ENCODE measurements around the gene IPO5. TPM values are rescaled to one million over a fixed set of nuclear protein-coding genes. Genes with fewer than 3 reads are reported as not detected.

IPO5 gene
- total RNA-seq, 4 donors from 2014 or later, result 29.8 to 101 (median 42.1) TPM

DNA sequence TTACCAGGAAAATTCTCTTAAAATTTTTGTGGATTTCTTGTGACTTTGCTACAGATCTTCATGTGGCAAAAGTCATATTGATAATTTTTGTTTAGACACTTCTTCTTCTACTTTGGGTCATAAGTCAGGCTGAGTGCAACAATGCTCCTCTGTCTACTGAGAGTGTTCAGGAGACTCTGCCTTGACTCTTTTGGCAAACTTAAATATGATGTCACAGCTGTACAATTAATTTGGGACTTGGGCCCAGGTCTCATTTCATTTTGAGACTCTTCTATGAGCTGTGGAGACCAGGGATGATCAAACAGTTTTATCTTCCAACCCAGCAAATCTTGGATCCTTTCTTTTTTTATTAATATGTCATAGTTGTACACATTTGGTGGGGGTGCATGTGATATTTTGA, 19.7 kb upstream of the IPO5 start:
- H3K36me3 ChIP-seq, result no peaks in the 10 kb centered on the region
- H3K9me3 ChIP-seq, result no peaks in the 10 kb centered on the region
- no peak overlapping the region for H3K4me3 ChIP-seq
- H3K27me3 ChIP-seq, result no peaks in the 10 kb centered on the region
- H3K27ac ChIP-seq, result no peak overlapping the region
- no peak for DNase-seq
- TF ChIP-seq POLR2A (IDR thresholded peaks at IDR 0.05), result no peak
- TF ChIP-seq, protein P1, sequence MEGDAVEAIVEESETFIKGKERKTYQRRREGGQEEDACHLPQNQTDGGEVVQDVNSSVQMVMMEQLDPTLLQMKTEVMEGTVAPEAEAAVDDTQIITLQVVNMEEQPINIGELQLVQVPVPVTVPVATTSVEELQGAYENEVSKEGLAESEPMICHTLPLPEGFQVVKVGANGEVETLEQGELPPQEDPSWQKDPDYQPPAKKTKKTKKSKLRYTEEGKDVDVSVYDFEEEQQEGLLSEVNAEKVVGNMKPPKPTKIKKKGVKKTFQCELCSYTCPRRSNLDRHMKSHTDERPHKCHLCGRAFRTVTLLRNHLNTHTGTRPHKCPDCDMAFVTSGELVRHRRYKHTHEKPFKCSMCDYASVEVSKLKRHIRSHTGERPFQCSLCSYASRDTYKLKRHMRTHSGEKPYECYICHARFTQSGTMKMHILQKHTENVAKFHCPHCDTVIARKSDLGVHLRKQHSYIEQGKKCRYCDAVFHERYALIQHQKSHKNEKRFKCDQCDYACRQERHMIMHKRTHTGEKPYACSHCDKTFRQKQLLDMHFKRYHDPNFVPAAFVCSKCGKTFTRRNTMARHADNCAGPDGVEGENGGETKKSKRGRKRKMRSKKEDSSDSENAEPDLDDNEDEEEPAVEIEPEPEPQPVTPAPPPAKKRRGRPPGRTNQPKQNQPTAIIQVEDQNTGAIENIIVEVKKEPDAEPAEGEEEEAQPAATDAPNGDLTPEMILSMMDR (IDR thresholded peaks at IDR 0.05), result no peak
- no peaks in the 10 kb centered on the region for H3K4me1 ChIP-seq

DNA sequence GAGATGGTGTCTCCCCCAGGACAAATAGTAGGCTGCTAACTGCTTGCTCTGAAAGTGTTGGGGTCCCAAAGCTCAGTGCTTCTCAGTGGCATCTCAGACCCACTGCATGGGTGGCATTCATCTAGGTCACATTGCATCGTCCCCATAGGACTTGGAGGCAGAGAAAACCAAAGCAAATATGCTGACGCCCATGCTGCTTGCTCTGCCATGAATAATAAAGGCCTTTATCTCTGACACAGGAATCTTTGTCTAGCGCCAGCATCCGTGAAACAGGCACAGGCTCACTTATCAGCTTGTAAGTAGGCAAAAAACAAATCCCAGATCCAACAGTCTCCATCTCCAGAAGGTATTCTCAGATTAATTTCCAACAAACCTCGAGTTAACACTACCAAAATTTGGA, 18.9 kb upstream of the IPO5 start:
- Histone ChIP-seq H3K27me3 (no peaks in the 10 kb centered on the region), H3K36me3 (no peaks in the 10 kb centered on the region), H3K4me1 (no peaks in the 10 kb centered on the region), H3K4me3 (no peak overlapping the region), H3K27ac (no peak overlapping the region), H3K9me3 (no peaks in the 10 kb centered on the region)
- TF ChIP-seq, protein P1 (IDR thresholded peaks at IDR 0.05), result no peak
- TF ChIP-seq POLR2A (IDR thresholded peaks at IDR 0.05), result no peak
- no peak for DNase-seq

DNA sequence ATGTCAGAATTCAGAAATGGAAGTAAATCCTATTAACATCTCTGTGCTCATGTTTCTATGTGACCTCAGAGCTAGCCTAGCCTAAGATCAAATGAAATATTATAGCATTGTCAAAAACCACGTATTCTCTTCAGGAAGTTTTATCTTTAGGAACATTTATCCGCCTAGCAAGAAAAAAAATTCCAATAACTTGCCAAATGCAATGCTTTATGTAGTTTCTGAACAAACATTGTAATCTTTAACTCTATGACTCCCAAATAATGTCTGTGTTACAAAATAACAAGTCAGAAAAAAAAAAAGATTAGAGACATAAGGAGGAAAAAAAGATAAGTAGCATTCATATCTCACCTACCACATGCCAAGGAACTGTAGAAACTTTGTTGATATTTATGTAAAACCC, 18.4 kb upstream of the IPO5 start:
- DNase-seq, result no peak
- H3K4me3 ChIP-seq, result no peak overlapping the region
- H3K27me3 ChIP-seq, result no peaks in the 10 kb centered on the region
- no peaks in the 10 kb centered on the region for H3K36me3 ChIP-seq
- H3K9me3 ChIP-seq, result no peaks in the 10 kb centered on the region
- H3K4me1 ChIP-seq, result no peaks in the 10 kb centered on the region
- TF ChIP-seq, protein P1 (IDR thresholded peaks at IDR 0.05), result no peak
- no peak for TF ChIP-seq POLR2A (IDR thresholded peaks at IDR 0.05)
- H3K27ac ChIP-seq, result no peak overlapping the region

DNA sequence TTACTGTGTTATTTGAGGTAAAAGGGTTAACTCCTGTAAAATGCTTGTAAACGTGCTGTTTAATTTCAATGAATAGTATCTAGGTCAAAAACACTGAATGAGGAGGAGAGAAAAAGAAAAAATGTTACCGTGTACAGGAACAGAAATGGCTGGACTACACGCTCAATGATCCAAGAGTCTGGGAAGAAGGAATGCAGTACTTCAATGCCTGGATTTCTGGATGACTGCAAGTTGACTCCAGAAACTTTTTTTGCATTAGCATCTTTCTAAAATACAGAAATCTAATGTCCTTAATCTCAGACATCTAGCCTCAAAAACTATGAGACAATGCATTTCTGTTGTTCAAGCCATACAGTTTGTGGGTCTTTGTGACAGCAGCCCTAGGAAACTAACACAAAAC, 17.4 kb upstream of the IPO5 start:
- TF ChIP-seq, protein P1 (IDR thresholded peaks at IDR 0.05), result no peak
- no peak for TF ChIP-seq POLR2A (IDR thresholded peaks at IDR 0.05)
- DNase-seq, result no peak
- Histone ChIP-seq H3K4me1 (no peaks in the 10 kb centered on the region), H3K9me3 (no peaks in the 10 kb centered on the region), H3K4me3 (no peak overlapping the region), H3K27me3 (no peaks in the 10 kb centered on the region), H3K36me3 (no peaks in the 10 kb centered on the region), H3K27ac (no peak overlapping the region)

DNA sequence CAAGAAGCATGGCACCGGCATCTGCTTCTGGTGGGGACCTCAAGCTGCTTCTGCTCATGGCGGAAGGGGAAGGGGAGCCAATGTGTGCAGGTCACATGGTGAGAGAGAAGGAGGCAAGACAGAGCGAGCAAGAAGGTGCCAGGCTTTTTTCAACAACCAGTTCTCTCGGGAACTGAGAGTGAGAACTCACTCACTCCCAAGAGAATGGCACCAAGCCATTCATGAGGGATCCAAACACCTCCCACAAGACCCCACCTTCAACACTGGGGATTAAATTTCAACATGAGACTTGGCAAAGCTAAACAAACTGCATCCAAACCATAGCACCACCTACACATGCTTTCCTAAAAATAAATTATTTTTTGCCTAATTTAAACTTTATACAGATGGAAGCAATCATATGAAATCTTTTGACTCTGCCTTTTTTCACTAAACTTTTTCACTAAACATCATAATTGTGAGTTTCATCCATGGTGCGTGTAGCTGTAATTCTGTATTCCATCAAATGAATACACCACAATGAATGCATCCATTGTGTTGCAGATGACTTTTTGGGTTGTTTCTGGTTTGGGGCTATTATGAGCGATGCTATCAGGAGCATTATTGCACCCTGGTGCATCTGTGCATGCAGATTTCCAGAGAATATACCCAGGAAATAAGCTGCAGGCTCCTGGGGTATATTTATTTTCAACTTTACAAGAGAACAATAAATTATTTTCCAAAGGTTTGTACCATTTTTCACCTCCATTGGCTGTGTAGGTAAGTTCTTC, 14.6 kb upstream of the IPO5 start:
- no peaks in the 10 kb centered on the region for H3K4me1 ChIP-seq
- H3K9me3 ChIP-seq, result no peaks in the 10 kb centered on the region
- H3K27ac ChIP-seq, result no peak overlapping the region
- no peaks in the 10 kb centered on the region for H3K36me3 ChIP-seq
- no peak for DNase-seq
- no peaks in the 10 kb centered on the region for H3K27me3 ChIP-seq
- TF ChIP-seq, protein P1 (IDR thresholded peaks at IDR 0.05), result no peak
- no peak for TF ChIP-seq POLR2A (IDR thresholded peaks at IDR 0.05)
- H3K4me3 ChIP-seq, result no peak overlapping the region
